GM21381 (cell line): ENCODE results near the gene ACP1.

Experiments used
- ATAC-seq: cut with Tn5 transposase; IDR thresholded peaks from one replicate; pipeline ENCODE4 v1.9.1; 2021; ENCODE audit warnings: mild to moderate bottlenecking, moderate library complexity; ENCODE audit not compliant: unreplicated experiment

ACP1 gene

GRCh38 chr2:264493-265468 lies at the start of gene ACP1:
ACP1 (plus strand) TSS chr2:264947; CDS start chr2:264965, 18 bp downstream.
- peak; percentile 86 for ATAC-seq

- ATAC-seq: no peak
These were observed 48.7 kb upstream of the ACP1 start for GRCh38 chr2:216068-216467.

GRCh38 chr2:223451-223850 lies 41.3 kb upstream of the ACP1 start:
- ATAC-seq: no peak

GRCh38 chr2:223971-224760 lies 40.6 kb upstream of the ACP1 start:
- no peak for ATAC-seq

GRCh38 chr2:228115-228514 lies 36.6 kb upstream of the ACP1 start:
- no peak for ATAC-seq

- no peak for ATAC-seq
These were observed 36.0 kb upstream of the ACP1 start for GRCh38 chr2:228518-229278.

- no peak for ATAC-seq
These were observed 33.1 kb upstream of the ACP1 start for GRCh38 chr2:231521-232185.

- no peak for ATAC-seq
These were observed 31.7 kb upstream of the ACP1 start for GRCh38 chr2:233030-233429.

GRCh38 chr2:234421-234820 lies 30.3 kb upstream of the ACP1 start:
- ATAC-seq: no peak

GRCh38 chr2:236993-237539 lies 27.7 kb upstream of the ACP1 start:
- ATAC-seq: no peak

GRCh38 chr2:237878-238277 lies 26.9 kb upstream of the ACP1 start:
- no peak for ATAC-seq

- ATAC-seq: no peak
These were observed 26.3 kb upstream of the ACP1 start for GRCh38 chr2:238431-238830.

GRCh38 chr2:238869-239268 lies 25.9 kb upstream of the ACP1 start:
- no peak for ATAC-seq

GRCh38 chr2:244547-244946 lies 20.2 kb upstream of the ACP1 start:
- no peak for ATAC-seq

- no peak for ATAC-seq
These were observed 18.1 kb upstream of the ACP1 start for GRCh38 chr2:246489-247144.

GRCh38 chr2:248724-249123 lies 16.0 kb upstream of the ACP1 start:
- no peak for ATAC-seq

GRCh38 chr2:249538-250042 lies 15.2 kb upstream of the ACP1 start:
- ATAC-seq: no peak

- no peak for ATAC-seq
These were observed 12.6 kb upstream of the ACP1 start for GRCh38 chr2:252001-252602.

GRCh38 chr2:253202-253638 lies 11.5 kb upstream of the ACP1 start:
- no peak for ATAC-seq
